ENCODE data around the gene CHAC1.

DNA sequence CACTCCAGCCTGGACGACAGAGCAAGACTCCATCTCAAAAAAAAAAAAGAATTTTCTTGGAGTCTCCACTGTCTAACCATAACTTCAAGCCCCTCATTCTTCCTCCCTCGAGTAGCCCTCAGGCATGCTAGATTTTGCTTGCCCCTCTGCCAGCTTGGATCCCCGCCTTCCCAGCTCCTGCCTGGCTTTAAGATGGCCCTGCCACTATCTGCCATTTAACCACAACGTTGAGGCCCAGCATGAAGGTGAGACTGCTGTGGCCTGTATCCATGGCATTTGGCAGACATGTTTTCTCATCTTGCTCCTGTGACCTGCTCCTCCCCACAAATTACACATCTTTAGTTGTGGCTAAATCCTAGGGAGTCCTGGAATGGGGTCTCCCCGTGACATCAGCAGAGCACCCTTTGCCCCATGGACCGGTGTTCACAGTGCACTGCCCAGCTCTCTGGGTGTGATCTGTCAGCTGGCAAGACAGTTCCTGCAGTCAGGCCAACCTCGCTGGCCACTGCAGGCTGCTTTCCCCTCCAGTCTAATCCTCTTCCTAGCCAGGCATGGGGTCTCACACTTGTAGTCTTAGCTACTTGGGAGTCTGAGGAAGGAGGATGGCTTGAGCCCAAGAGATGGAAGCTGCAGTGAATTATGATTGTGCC, 48.6 kb upstream of the CHAC1 start:
- TF ChIP-seq, protein P1, sequence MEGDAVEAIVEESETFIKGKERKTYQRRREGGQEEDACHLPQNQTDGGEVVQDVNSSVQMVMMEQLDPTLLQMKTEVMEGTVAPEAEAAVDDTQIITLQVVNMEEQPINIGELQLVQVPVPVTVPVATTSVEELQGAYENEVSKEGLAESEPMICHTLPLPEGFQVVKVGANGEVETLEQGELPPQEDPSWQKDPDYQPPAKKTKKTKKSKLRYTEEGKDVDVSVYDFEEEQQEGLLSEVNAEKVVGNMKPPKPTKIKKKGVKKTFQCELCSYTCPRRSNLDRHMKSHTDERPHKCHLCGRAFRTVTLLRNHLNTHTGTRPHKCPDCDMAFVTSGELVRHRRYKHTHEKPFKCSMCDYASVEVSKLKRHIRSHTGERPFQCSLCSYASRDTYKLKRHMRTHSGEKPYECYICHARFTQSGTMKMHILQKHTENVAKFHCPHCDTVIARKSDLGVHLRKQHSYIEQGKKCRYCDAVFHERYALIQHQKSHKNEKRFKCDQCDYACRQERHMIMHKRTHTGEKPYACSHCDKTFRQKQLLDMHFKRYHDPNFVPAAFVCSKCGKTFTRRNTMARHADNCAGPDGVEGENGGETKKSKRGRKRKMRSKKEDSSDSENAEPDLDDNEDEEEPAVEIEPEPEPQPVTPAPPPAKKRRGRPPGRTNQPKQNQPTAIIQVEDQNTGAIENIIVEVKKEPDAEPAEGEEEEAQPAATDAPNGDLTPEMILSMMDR (IDR thresholded peaks at IDR 0.05; ENCODE audit: poor library complexity, severe bottlenecking) = no peak
- TF ChIP-seq, protein P2, sequence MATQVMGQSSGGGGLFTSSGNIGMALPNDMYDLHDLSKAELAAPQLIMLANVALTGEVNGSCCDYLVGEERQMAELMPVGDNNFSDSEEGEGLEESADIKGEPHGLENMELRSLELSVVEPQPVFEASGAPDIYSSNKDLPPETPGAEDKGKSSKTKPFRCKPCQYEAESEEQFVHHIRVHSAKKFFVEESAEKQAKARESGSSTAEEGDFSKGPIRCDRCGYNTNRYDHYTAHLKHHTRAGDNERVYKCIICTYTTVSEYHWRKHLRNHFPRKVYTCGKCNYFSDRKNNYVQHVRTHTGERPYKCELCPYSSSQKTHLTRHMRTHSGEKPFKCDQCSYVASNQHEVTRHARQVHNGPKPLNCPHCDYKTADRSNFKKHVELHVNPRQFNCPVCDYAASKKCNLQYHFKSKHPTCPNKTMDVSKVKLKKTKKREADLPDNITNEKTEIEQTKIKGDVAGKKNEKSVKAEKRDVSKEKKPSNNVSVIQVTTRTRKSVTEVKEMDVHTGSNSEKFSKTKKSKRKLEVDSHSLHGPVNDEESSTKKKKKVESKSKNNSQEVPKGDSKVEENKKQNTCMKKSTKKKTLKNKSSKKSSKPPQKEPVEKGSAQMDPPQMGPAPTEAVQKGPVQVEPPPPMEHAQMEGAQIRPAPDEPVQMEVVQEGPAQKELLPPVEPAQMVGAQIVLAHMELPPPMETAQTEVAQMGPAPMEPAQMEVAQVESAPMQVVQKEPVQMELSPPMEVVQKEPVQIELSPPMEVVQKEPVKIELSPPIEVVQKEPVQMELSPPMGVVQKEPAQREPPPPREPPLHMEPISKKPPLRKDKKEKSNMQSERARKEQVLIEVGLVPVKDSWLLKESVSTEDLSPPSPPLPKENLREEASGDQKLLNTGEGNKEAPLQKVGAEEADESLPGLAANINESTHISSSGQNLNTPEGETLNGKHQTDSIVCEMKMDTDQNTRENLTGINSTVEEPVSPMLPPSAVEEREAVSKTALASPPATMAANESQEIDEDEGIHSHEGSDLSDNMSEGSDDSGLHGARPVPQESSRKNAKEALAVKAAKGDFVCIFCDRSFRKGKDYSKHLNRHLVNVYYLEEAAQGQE (IDR thresholded peaks at IDR 0.05; ENCODE audit: borderline replicate concordance) = no peak
- TF ChIP-seq EZH2 (IDR thresholded peaks at IDR 0.05; ENCODE audit: borderline replicate concordance, insufficient read depth, low read length, poor library complexity, severe bottlenecking) = no peak
- no peak for TF ChIP-seq POLR2AphosphoS5 (IDR thresholded peaks at IDR 0.05)
- no peak for TF ChIP-seq EP300 (conservative IDR thresholded peaks at IDR 0.05; ENCODE audit: poor library complexity, severe bottlenecking)
- no peak for TF ChIP-seq RAD21 (conservative IDR thresholded peaks at IDR 0.05)
- TF ChIP-seq SMC3 (conservative IDR thresholded peaks at IDR 0.05; ENCODE audit: poor library complexity) = no peak
- TF ChIP-seq TAF1 (IDR thresholded peaks at IDR 0.05; ENCODE audit: low read depth) = no peak

Data from neural cell (in vitro differentiated cells).